NCI-H226 (cell line): ENCODE data around the gene AGT.
"Not testable (repeated sequence)": the region's sequence is repeated elsewhere in the genome, so short reads cannot be mapped to it uniquely, and the experiment has no call there.

Experiments
- DNase-seq: peaks from one replicate; pipeline ENCODE4 v3.0.0-alpha.2; 2015

Gene AGT

DNA sequence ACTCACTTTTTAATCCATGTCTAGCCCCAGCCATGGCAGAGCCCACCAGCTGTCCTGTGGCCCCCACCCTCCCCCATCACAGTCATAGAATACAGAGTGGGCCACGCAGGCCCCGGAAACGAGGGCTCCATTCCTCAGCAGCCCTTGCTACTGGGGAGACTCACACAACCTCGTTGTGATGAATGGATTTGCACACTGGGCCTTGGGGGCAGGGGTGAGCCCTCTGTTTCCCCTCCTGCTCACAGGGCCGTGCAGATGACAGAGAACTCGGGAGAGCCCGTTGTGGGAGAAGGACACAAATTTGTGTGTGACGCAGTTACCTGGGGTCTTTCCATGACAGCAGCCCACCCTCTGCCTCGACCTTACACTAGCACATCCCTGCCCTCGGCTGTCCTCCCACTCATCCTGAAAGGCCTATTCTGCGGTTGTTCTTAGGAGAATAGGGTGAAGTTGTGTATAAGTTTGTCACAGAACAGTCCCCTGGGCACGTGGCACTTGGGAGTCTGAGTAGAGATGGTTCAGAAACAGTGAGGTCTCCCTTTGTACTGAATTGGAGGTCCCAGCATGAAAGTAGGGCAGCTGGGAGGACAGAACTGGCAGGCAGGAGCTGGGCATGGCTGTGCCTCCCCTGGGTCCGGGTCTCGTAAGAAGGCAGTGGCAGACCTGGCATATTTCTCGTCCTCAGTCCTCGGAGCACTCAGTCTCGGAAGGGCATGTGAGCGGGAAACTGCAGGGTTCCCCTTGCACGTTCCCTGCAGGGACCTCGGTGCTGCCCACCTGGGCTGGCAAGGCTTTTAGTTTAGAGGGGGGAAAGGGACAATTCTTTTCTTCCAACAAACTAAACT, 6.8 kb downstream of the AGT start:
- DNase-seq: no peak

GRCh38 chr1:230706020-230706699, 7.8 kb downstream of the AGT start:
- DNase-seq: no peak

GRCh38 chr1:230705289-230706019, 8.5 kb downstream of the AGT start:
- DNase-seq: no peak

- DNase-seq: no peak
These were observed 9.1 kb downstream of the AGT start for GRCh38 chr1:230704830-230705229.

DNA sequence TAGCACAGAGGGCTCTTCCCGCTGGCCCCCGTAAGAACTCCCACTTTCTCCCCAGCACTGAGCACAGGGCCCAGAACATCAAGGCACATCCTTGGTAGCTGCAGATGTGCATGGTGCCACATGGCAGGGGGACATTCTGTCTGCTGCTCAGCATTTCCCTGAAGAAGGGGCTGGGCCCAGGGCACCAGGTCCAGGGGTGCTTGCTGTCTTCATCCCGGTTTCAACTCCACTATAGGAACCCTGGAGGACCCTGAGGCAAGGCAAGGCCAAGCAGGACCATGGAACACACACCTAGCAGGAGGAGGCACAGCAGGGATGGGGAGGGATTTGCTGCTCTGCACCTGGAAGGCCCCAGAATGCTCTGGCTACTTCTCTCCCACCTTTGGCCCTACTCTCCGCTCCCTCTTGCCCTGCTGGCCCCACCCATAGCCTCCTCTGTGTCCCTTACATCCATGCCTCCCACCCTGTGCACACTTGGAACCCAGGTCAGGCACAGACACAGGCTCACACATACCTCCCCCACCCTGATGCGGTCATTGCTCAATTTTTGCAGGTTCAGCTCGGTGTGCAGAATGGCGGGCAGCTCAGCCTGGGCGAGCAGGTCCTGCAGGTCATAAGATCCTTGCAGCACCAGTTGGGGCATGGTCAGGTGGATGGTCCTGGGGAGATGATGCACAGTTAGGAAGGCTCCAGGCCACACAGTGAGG, 10.1 kb downstream of the AGT start:
- no peak for DNase-seq

- no peak for DNase-seq
These were observed 10.8 kb downstream of the AGT start for GRCh38 chr1:230702934-230703678.

GRCh38 chr1:230701895-230702768, 11.8 kb downstream of the AGT start:
- DNase-seq: no peak

- no peak for DNase-seq
These were observed 12.5 kb downstream of the AGT start for GRCh38 chr1:230701434-230701833.

DNA sequence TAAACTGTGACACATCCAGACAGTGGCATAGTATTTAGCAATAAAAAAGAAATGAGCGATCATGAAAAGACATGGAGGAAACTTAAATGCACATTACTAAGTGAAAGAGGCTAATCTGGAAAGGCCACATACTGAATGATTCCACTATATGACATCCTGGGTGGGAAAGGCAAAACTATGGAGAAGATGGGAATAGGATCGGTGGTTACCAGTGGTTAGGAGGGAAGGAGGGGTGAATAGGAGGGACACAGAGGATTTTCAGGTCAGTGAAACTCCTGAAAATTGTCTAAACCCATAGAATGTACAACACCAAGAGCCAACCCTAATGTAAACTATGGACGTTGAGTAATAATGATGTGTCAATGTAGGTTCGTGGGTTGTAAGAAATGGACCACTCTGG, 13.8 kb downstream of the AGT start:
- DNase-seq: no peak

GRCh38 chr1:230699716-230700115, 14.2 kb downstream of the AGT start:
- DNase-seq: no peak

DNA sequence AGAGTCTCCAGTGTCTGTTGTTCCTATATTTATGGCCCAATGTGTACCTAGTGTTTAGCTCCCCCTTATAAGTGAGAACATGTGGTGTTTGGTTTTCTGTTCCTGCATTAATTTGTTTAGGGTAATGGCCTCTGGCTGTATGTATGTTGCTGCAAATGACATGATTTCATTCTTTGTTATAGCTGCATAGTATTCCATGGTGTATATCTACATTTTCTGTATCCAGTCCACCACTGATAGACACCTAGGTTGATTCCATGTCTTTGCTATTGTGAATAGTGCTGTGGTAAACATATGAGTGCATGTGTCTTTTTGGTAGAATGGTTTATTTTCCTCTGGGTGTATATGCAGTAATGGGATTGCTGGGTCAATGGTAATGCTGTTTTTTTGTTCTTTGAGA, 15.0 kb downstream of the AGT start:
- not testable (repeated sequence) for DNase-seq

DNA sequence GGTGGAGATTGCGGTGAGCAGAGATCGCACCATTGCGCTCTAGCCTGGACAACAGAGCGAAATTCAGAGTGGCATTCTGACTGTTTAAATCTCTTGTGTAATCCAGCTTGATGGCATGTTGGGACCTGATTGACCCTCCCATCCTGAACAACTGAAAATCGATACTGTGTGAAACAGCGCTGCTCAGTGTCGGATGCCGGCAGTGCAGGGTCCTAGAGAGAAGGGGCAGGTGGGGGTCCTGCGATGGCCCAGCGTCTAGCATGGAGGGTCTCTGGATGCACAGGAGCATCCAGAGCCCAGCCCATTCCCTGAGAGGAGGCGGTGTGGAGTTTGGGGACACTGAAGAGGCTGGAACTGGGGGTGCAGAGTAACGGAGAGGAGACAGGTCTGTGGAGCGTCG, 15.8 kb downstream of the AGT start:
- no peak for DNase-seq

DNA sequence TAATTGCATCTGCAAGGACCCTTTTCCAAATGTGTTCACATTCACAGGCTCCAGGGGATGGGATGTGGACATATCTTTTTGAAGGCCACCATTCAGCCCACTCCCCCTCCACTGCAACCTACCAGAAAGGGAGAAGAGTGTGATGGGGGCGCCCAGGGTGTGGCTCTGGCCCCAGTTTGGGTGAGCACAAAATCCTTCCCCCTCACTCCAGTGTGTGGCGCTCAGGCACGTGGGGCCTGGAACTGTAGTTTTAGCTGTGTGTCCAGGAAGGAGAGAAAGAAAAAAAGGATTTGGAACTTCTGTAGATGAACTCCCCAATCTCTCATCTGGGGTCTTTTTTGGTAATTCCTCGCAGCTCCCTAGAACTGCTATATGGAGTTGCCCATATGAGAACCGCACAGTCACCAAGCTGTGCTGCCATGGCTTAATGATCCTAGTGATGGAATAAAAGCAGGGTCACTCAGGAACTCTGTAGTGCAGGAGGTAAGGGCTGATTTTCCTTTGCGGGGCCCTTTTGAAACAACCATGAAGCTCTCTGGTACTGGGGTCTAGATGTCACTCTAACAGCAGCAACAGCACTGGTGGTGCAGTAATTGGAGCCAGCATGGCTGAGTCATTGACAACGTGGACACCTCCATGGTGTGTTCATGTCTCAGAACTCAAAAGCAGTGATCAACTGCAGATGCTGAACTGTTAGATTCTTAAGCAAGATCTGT, 17.0 kb downstream of the AGT start:
- DNase-seq: no peak

DNA sequence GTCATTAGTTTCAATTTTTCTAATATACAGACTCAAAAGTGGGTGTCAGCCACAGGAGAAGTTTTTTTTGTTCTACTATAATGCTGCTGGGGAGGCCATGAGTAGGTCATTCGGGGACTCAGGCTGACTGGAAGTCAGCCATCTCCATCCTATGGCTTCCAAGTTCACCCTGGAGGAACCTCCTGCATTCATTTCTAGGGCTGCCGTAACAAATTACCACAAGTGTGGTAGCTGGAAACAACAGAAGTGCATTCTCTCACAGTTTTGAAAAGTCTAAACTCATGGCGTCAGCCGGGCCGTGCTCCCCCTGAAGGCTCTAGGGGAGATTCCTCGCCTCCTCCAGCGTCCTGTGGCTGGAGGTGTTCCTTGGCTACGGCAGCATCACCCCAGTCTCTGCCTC, 17.7 kb downstream of the AGT start:
- DNase-seq: no peak

DNA sequence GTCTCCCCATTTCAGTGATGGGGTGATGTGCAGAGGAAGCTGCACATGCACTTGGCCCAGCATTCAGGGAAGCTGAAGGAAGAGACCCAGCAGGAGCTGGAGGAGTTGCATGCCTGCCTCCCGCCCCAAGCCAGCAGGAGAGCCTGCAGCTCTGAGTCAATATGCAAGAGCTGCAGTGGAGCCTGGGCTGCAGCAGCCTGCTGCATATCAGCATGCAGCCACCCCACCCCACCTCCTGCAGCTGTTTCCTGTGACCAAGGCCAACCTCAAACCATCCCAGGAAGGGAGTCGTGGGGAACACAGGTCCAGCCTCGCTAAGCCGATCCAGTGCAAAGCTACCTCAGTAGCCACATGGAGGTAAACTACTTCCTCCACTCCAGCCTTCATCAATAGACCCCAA, 18.9 kb downstream of the AGT start:
- no peak for DNase-seq

- no peak for DNase-seq
These were observed 19.5 kb downstream of the AGT start for GRCh38 chr1:230694464-230694863.

DNA sequence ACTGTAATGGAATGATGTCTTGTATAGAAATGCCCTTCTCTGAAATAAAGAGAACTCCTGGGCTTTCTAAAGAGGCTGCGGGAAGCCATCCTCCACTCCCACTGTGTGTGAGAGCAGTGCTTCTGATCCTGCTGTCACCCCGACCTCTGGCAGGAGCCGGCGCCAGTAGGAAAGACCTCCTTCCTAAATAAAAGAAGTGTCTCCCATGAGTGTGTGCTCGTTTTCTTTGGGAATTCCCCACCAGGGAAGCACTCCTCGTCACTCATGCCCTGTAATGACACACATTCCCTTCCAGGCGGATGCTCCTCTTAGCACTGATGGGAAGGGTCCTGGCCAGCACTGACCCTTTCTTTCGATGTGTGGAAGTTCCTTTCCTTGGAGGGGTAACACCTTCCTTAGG, 20.1 kb downstream of the AGT start:
- no peak for DNase-seq

- no peak for DNase-seq
These were observed 20.7 kb downstream of the AGT start for GRCh38 chr1:230693221-230693620.

GRCh38 chr1:230691615-230692014, 22.3 kb downstream of the AGT start:
- no peak for DNase-seq

GRCh38 chr1:230690101-230690500, 23.8 kb downstream of the AGT start:
- no peak for DNase-seq

DNA sequence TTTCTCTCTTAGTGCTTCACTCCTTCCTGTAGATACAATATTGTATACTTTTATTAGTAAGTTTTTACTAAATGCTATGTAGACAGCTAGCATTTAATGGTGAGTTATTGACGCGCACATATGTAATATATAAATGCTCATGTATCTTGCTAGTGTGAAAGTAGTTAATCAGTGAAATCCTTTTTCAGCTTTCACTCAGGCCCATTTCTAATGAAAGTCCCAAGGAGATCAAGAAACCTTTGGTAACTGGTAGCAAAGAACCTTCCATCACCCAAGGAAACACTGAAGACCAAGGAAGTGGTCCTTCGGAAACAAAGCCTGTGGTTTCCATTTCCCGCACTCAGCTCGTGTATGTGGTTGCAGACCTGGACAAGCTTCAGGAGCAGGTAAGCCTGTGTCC, 27.2 kb downstream of the AGT start:
- no peak for DNase-seq
